Activated CD4-positive, alpha-beta T cell treated with anti-CD3 and anti-CD28 coated beads, Interleukin-10, Interleukin-2, amounts not matched to agents 100 ng/mL and 50 ng/mL, durations not matched to agents 16 hours and 8 hours (primary cell): ENCODE results near the gene KLHL7.
"Not testable (repeated sequence)": the region's sequence is repeated elsewhere in the genome, so short reads cannot be mapped to it uniquely, and the experiment has no call there.

Source experiments
- DNase-seq: peaks from one replicate; pipeline ENCODE4 v3.0.0-alpha.2; 2020

The KLHL7 gene

DNA sequence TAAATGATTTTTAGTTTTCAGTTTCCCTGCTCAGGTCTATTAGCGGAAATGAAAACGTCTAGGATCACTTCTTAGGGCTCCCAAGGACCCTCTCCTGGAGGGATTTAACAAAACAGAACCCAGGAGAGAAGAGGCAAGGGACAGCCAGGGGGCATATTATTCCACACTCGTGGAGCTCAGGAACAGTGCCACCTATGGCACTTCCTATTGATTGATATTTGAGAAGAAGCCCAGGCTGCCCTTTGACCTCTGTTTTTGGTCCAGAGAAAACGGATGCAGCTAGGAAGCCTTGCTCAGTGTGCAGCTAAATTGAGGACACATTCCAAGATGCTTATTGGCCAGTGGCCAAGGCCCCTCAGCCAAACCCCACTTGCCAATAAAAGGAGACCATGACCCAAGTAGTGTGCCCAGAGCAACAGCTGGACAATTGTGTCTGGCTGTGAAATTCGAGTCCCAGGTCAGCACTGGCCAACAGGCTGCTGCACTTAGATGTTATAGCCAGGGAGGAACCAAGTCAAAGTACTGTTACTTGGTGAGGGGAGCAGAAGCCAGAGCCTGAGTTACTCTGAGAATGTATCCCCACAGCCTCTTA, 117.0 kb downstream of the KLHL7 start:
- no peak for DNase-seq

DNA sequence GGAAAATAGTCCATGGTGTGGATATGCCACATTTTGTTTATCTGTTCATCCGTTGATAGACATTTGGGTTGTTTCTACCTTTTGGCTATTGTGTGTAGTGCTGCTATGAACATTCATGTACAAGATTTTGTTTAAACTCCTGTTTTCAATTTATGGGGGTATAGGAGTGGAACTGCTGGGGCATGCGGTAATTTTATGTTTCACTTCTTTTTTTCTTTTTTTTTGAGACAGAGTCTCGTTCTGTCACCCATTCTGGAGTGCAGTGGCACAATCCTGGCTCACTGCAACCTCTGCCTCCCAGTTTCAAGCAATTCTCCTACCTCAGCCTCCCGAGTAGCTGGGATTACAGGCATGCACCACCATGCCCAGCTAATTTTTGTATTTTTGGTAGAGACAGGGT, 118.8 kb downstream of the KLHL7 start:
- not testable (repeated sequence) for DNase-seq

DNA sequence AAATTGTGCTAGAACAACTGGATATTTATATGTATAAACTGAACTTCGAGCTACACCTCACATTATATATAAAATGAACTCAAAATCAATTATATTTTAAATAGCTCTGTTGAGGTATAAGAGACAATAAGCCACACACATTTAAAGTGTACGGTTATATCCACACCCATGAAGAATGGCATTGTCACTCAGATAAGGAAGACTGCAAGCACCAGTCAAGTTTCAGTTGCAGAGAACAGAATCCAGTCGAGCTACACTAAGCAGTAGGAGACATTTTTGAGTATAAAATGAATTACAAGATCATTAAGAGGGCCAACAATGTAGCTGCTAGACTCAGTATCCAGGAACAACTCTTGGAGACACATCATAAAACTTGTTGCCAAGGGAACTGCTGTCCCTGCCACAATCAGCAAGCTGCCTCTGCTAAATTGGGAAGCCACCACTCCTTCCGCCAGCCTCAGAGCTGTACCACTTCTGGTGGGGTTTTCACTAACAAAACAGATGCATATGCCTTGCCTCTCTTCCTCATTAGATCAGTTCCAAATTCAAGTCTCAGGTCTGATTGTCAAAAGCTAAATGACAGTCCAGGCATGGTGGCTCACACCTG, 121.4 kb downstream of the KLHL7 start:
- no peak for DNase-seq
